ENCODE data around the gene FOXD2.

The FOXD2 gene

GRCh38 chr1:47468709-47469389, 31.0 kb downstream of the FOXD2 start:
- Mint-ChIP-seq H3K27me3 (peaks cover 11% of the 10 kb centered on the region), H3K4me3 (no peak overlapping the region), H3K4me1 (no peaks in the 10 kb centered on the region), H3K36me3 (no peaks in the 10 kb centered on the region), H3K27ac (no peak overlapping the region), H3K9me3 (no peaks in the 10 kb centered on the region)

- H3K27me3 Mint-ChIP-seq = peaks cover 14% of the 10 kb centered on the region
- no peaks in the 10 kb centered on the region for H3K4me1 Mint-ChIP-seq
- no peak overlapping the region for H3K4me3 Mint-ChIP-seq
- no peaks in the 10 kb centered on the region for H3K36me3 Mint-ChIP-seq
- H3K27ac Mint-ChIP-seq = no peak overlapping the region
- H3K9me3 Mint-ChIP-seq = no peaks in the 10 kb centered on the region
Measured at GRCh38 chr1:47469390-47469759, 31.5 kb downstream of the FOXD2 start.

GRCh38 chr1:47469910-47470309, 32.1 kb downstream of the FOXD2 start:
- Mint-ChIP-seq H3K9me3 (no peaks in the 10 kb centered on the region), H3K4me3 (no peak overlapping the region), H3K27me3 (peaks cover 14% of the 10 kb centered on the region), H3K36me3 (no peaks in the 10 kb centered on the region), H3K4me1 (no peaks in the 10 kb centered on the region), H3K27ac (no peak overlapping the region)

- Mint-ChIP-seq H3K27me3 (peaks cover 14% of the 10 kb centered on the region), H3K4me1 (no peaks in the 10 kb centered on the region), H3K9me3 (no peaks in the 10 kb centered on the region), H3K27ac (no peak overlapping the region), H3K4me3 (no peak overlapping the region), H3K36me3 (no peaks in the 10 kb centered on the region)
Measured at GRCh38 chr1:47471163-47471562, 33.3 kb downstream of the FOXD2 start.

GRCh38 chr1:47474278-47475193, 36.7 kb downstream of the FOXD2 start:
- no peaks in the 10 kb centered on the region for H3K36me3 Mint-ChIP-seq
- H3K9me3 Mint-ChIP-seq = no peaks in the 10 kb centered on the region
- H3K27ac Mint-ChIP-seq = no peak overlapping the region
- peaks cover 16% of the 10 kb centered on the region for H3K27me3 Mint-ChIP-seq
- H3K4me1 Mint-ChIP-seq = no peaks in the 10 kb centered on the region
- H3K4me3 Mint-ChIP-seq = no peak overlapping the region

GRCh38 chr1:47477595-47478080, 39.8 kb downstream of the FOXD2 start:
- no peaks in the 10 kb centered on the region for H3K9me3 Mint-ChIP-seq
- H3K27me3 Mint-ChIP-seq = peaks cover 10% of the 10 kb centered on the region
- H3K36me3 Mint-ChIP-seq = no peaks in the 10 kb centered on the region
- H3K27ac Mint-ChIP-seq = no peak overlapping the region
- H3K4me1 Mint-ChIP-seq = no peaks in the 10 kb centered on the region
- H3K4me3 Mint-ChIP-seq = no peak overlapping the region

- Mint-ChIP-seq H3K27me3 (peaks cover 10% of the 10 kb centered on the region), H3K36me3 (no peaks in the 10 kb centered on the region), H3K9me3 (no peaks in the 10 kb centered on the region), H3K27ac (no peak overlapping the region), H3K4me1 (no peaks in the 10 kb centered on the region), H3K4me3 (no peak overlapping the region)
Measured at GRCh38 chr1:47478090-47478489, 40.2 kb downstream of the FOXD2 start.

GRCh38 chr1:47479664-47480063, 41.8 kb downstream of the FOXD2 start:
- Mint-ChIP-seq H3K36me3 (no peaks in the 10 kb centered on the region), H3K27me3 (peaks cover 7% of the 10 kb centered on the region), H3K27ac (no peak overlapping the region), H3K4me3 (no peak overlapping the region), H3K4me1 (no peaks in the 10 kb centered on the region), H3K9me3 (no peaks in the 10 kb centered on the region)

GRCh38 chr1:47481936-47482335, 44.1 kb downstream of the FOXD2 start:
- H3K36me3 Mint-ChIP-seq = no peaks in the 10 kb centered on the region
- H3K4me1 Mint-ChIP-seq = no peaks in the 10 kb centered on the region
- H3K27ac Mint-ChIP-seq = no peak overlapping the region
- H3K4me3 Mint-ChIP-seq = no peak overlapping the region
- no peaks in the 10 kb centered on the region for H3K9me3 Mint-ChIP-seq
- peaks cover 7% of the 10 kb centered on the region for H3K27me3 Mint-ChIP-seq

- H3K36me3 Mint-ChIP-seq = no peaks in the 10 kb centered on the region
Measured at GRCh38 chr1:47482786-47483185, 44.9 kb downstream of the FOXD2 start.

GRCh38 chr1:47483651-47484050, 45.8 kb downstream of the FOXD2 start:
- H3K36me3 Mint-ChIP-seq = no peaks in the 10 kb centered on the region
- no peaks in the 10 kb centered on the region for H3K4me1 Mint-ChIP-seq
- no peak overlapping the region for H3K4me3 Mint-ChIP-seq
- H3K27ac Mint-ChIP-seq = no peak overlapping the region
- peaks cover 5% of the 10 kb centered on the region for H3K27me3 Mint-ChIP-seq
- no peaks in the 10 kb centered on the region for H3K9me3 Mint-ChIP-seq

More at GRCh38 chr1:47482786-47483185, 44.9 kb downstream of the FOXD2 start:
- Mint-ChIP-seq H3K9me3 (no peaks in the 10 kb centered on the region), H3K27me3 (peaks cover 7% of the 10 kb centered on the region), H3K27ac (no peak overlapping the region), H3K4me3 (no peak overlapping the region), H3K4me1 (no peaks in the 10 kb centered on the region)

GRCh38 chr1:47485817-47486216, 48.0 kb downstream of the FOXD2 start:
- H3K4me3 Mint-ChIP-seq = no peak overlapping the region
- H3K27ac Mint-ChIP-seq = no peak overlapping the region
- no peaks in the 10 kb centered on the region for H3K9me3 Mint-ChIP-seq
- H3K27me3 Mint-ChIP-seq = peaks cover 5% of the 10 kb centered on the region
- no peaks in the 10 kb centered on the region for H3K4me1 Mint-ChIP-seq
- no peaks in the 10 kb centered on the region for H3K36me3 Mint-ChIP-seq

GRCh38 chr1:47487332-47487731, 49.5 kb downstream of the FOXD2 start:
- H3K9me3 Mint-ChIP-seq = no peaks in the 10 kb centered on the region
- H3K4me1 Mint-ChIP-seq = no peaks in the 10 kb centered on the region
- H3K36me3 Mint-ChIP-seq = no peaks in the 10 kb centered on the region
- H3K27ac Mint-ChIP-seq = no peak overlapping the region
- H3K4me3 Mint-ChIP-seq = no peak overlapping the region
- H3K27me3 Mint-ChIP-seq = peaks cover 5% of the 10 kb centered on the region

- Mint-ChIP-seq H3K27ac (no peak overlapping the region), H3K36me3 (no peaks in the 10 kb centered on the region), H3K4me3 (no peak overlapping the region), H3K4me1 (no peaks in the 10 kb centered on the region), H3K27me3 (peaks cover 3% of the 10 kb centered on the region), H3K9me3 (no peaks in the 10 kb centered on the region)
Measured at GRCh38 chr1:47487850-47488450, 50.1 kb downstream of the FOXD2 start.

Measured in activated naive CD4-positive, alpha-beta T cell treated with anti-CD3 and anti-CD28 coated beads, Interleukin-2, amount 50 U/mL, for 24 hours (primary cell).